PC-9 (cell line): Measurements from ENCODE around the gene RAPSN. TPM values are rescaled to one million over a fixed set of nuclear protein-coding genes. Genes with fewer than 3 reads are reported as not detected.

Source experiments
- BruUV-seq: library from RNA; stranded (reverse); fragments of 400-500 nt; replicated peaks from 2 replicates; lab custom pipeline; 2021; lab: Mats Ljungman, UMichigan
- CTCF ChIA-PET: fragments of 300-600 bp; sonication (Branson Sonifier 250); formaldehyde crosslinking; loops from one replicate; lab custom pipeline; 2022; ENCODE audit warnings: antibody characterized with exemption; lab: Charles Lee
- POLR2A ChIA-PET: fragments of 300-600 bp; sonication (Branson Sonifier 250); formaldehyde crosslinking; loops from one replicate; lab custom pipeline; 2022; ENCODE audit warnings: antibody characterized with exemption; ENCODE audit not compliant: unreplicated experiment; lab: Charles Lee
- DNase-seq, 2 experiments: peaks; one replicate each; pipeline versions ENCODE4 v3.0.0 to v3.0.0-alpha.2; 2015 to 2022; ENCODE audit warnings: mixed read lengths in 1 of 2
- H2AFZ ChIP-seq: fragments of 200-600 bp; sonication (generic); 2 replicates; pipeline ENCODE4 v1.8.1; 2017; ENCODE audit warnings: antibody characterized with exemption
- H3F3A ChIP-seq: fragments of 200-600 bp; sonication (generic); 2 replicates; pipeline ENCODE4 v1.8.1; 2017; ENCODE audit warnings: antibody characterized with exemption, mild to moderate bottlenecking, low read depth; ENCODE audit not compliant: insufficient read depth
- H3K27ac ChIP-seq: fragments of 200-600 bp; sonication (generic); 2 replicates; pipeline ENCODE4 v1.6.1; 2016; ENCODE audit warnings: mixed run types
- H3K27me3 ChIP-seq: fragments of 200-600 bp; sonication (generic); 2 replicates; pipeline ENCODE4 v1.6.1; 2016; ENCODE audit warnings: low read depth, mixed run types; ENCODE audit not compliant: insufficient read depth
- H3K36me3 ChIP-seq: fragments of 200-600 bp; sonication (generic); 2 replicates; pipeline ENCODE4 v1.6.1; 2016; ENCODE audit warnings: low read depth, mixed run types
- H3K4me1 ChIP-seq: fragments of 200-600 bp; sonication (generic); replicated peaks from 2 replicates; pipeline ENCODE4 v1.6.1; 2016; ENCODE audit warnings: mixed run types; ENCODE audit not compliant: insufficient read depth
- H3K4me2 ChIP-seq: fragments of 200-600 bp; sonication (generic); 2 replicates; pipeline ENCODE4 v1.6.1; 2017; ENCODE audit warnings: mixed run types
- H3K4me3 ChIP-seq: fragments of 200-600 bp; sonication (generic); 2 replicates; pipeline ENCODE4 v1.6.1; 2016; ENCODE audit warnings: mixed run types
- H3K79me2 ChIP-seq: fragments of 200-600 bp; sonication (generic); 2 replicates; pipeline ENCODE4 v1.6.1; 2017; ENCODE audit warnings: low read depth, mixed run types
- H3K9me2 ChIP-seq: fragments of 200-600 bp; sonication (generic); 2 replicates; pipeline ENCODE4 v1.8.1; 2017; ENCODE audit warnings: mild to moderate bottlenecking; ENCODE audit not compliant: insufficient read depth
- H3K9me3 ChIP-seq: fragments of 200-600 bp; sonication (generic); 2 replicates; pipeline ENCODE4 v1.8.1; 2016; ENCODE audit warnings: low read depth; ENCODE audit not compliant: insufficient read depth
- H4K20me1 ChIP-seq: fragments of 200-600 bp; sonication (generic); 2 replicates; pipeline ENCODE4 v1.8.1; 2017; ENCODE audit not compliant: insufficient read depth
- EZH2 ChIP-seq: fragments of 200-600 bp; sonication (generic); IDR thresholded peaks from 2 replicates; pipeline ENCODE4 v1.8.0; 2017; ENCODE audit warnings: antibody characterized with exemption, low read depth
- intact Hi-C: fragments of 100-400 bp; cut with micrococcal nuclease; formaldehyde crosslinking; loops from one replicate; pipeline ENCODE4 v1.10.0; 2022; ENCODE audit not compliant: unreplicated experiment
- total RNA-seq: library from RNA; stranded (reverse); gene quantifications from 2 replicates; pipeline ENCODE4 v1.2.3, GENCODE V29; 2021
- TF ChIP-seq, protein P1 (sequence below): fragments of 200-600 bp; sonication (generic); conservative IDR thresholded peaks from 2 replicates; pipeline ENCODE4 v1.6.1; 2017; ENCODE audit warnings: mixed run types, antibody characterized with exemption, mild to moderate bottlenecking, moderate library complexity

Gene RAPSN
- total RNA-seq, 1 experiment from 2014 or later, result 7.3 TPM

- H2AFZ ChIP-seq, result no peak overlapping the region
- intact Hi-C loops, result no loop called here
- peaks cover 47% of the 10 kb centered on the region for H3K36me3 ChIP-seq
- no peak for DNase-seq
- peaks cover 25% of the 10 kb centered on the region for H4K20me1 ChIP-seq
- H3K4me3 ChIP-seq, result no peak overlapping the region
- ChIA-PET CTCF (interaction anchor here (0.7 kb wide), 1 partner anchor 44 kb away, joined by 4 read pairs; no protein-coding TSS in a partner anchor), POLR2A (interaction anchor here (0.6 kb wide), 2 partner anchors 21 to 35 kb away, joined by 3 to 4 read pairs; no protein-coding TSS in a partner anchor)
- H3K9me3 ChIP-seq, result no peaks in the 10 kb centered on the region
- H3K27ac ChIP-seq, result peak overlapping the region; percentile 6; the same call in 1 of the 2 replicates
- TF ChIP-seq, protein P1, sequence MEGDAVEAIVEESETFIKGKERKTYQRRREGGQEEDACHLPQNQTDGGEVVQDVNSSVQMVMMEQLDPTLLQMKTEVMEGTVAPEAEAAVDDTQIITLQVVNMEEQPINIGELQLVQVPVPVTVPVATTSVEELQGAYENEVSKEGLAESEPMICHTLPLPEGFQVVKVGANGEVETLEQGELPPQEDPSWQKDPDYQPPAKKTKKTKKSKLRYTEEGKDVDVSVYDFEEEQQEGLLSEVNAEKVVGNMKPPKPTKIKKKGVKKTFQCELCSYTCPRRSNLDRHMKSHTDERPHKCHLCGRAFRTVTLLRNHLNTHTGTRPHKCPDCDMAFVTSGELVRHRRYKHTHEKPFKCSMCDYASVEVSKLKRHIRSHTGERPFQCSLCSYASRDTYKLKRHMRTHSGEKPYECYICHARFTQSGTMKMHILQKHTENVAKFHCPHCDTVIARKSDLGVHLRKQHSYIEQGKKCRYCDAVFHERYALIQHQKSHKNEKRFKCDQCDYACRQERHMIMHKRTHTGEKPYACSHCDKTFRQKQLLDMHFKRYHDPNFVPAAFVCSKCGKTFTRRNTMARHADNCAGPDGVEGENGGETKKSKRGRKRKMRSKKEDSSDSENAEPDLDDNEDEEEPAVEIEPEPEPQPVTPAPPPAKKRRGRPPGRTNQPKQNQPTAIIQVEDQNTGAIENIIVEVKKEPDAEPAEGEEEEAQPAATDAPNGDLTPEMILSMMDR, result no peak
- TF ChIP-seq EZH2, result no peak
- BruUV-seq, result no TSS peak
- no peaks in the 10 kb centered on the region for H3K27me3 ChIP-seq
- peaks cover 31% of the 10 kb centered on the region for H3K79me2 ChIP-seq
- no peaks in the 10 kb centered on the region for H3K9me2 ChIP-seq
- peaks cover 52% of the 10 kb centered on the region for H3F3A ChIP-seq
- H3K4me1 ChIP-seq, result no peaks in the 10 kb centered on the region
- no peak overlapping the region for H3K4me2 ChIP-seq
These were observed 39.9 kb upstream of the RAPSN start for GRCh38 chr11:47488674-47489394.

DNA sequence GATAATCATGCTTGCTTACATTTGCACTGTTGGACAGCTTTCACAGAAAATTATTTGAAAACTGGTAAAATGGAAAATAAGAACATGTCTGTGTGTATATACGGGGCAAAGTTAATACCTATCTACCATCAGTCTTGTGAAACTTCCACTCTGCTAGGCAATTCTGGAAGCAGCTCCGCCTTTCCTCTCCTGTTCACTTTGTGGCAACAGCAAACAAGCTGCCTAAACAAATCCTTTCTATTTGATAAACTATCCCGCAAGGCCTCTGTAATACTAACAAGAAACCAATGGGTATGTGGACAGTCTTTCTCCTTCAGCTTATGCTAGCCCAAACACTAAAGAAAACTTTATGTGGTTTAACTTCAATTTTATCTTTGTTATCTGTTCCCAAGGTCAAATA is 39.2 kb upstream of the RAPSN start:
- TF ChIP-seq, protein P1, result no peak
- TF ChIP-seq EZH2, result no peak
- Histone ChIP-seq H3K36me3 (peaks cover 50% of the 10 kb centered on the region), H3K9me3 (no peaks in the 10 kb centered on the region), H4K20me1 (peaks cover 25% of the 10 kb centered on the region), H3K4me2 (no peak overlapping the region), H3K4me3 (no peak overlapping the region), H3K27ac (no peak overlapping the region), H3K79me2 (peaks cover 24% of the 10 kb centered on the region), H3K27me3 (no peaks in the 10 kb centered on the region), H3K4me1 (no peaks in the 10 kb centered on the region), H2AFZ (no peak overlapping the region), H3F3A (peaks cover 54% of the 10 kb centered on the region), H3K9me2 (no peaks in the 10 kb centered on the region)
- POLR2A ChIA-PET, result no interaction called here
- intact Hi-C loops, result no loop called here
- no TSS peak for BruUV-seq
- no peak for DNase-seq
- CTCF ChIA-PET, result no interaction called here

DNA sequence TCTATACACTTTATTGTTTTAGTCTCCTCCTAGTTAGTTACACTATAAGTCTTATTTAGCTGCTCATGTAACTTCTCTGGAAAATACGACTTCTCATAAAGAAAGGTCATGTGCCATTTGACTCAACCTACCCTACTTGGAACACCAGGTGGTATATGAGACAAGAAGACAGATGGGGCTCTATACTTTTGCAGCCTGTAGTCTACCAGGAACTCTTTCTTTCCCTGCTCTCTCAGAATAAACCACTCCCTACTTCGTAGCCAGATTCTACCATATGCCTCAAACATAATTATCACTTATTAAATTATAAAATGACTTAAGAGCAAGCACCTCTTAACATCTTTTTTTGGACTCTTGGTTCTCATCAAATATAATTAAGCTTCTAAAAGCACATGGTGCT is 38.5 kb upstream of the RAPSN start:
- H4K20me1 ChIP-seq, result peaks cover 25% of the 10 kb centered on the region
- POLR2A ChIA-PET, result no interaction called here
- H3K27ac ChIP-seq, result no peak overlapping the region
- BruUV-seq, result no TSS peak
- H3K27me3 ChIP-seq, result no peaks in the 10 kb centered on the region
- CTCF ChIA-PET, result no interaction called here
- DNase-seq, result no peak
- H3K4me3 ChIP-seq, result no peak overlapping the region
- H3K9me2 ChIP-seq, result no peaks in the 10 kb centered on the region
- peaks cover 57% of the 10 kb centered on the region for H3F3A ChIP-seq
- H3K36me3 ChIP-seq, result peaks cover 57% of the 10 kb centered on the region
- H2AFZ ChIP-seq, result no peak overlapping the region
- TF ChIP-seq, protein P1, result no peak
- no peak for TF ChIP-seq EZH2
- intact Hi-C loops, result no loop called here
- H3K9me3 ChIP-seq, result no peaks in the 10 kb centered on the region
- no peak overlapping the region for H3K4me2 ChIP-seq
- no peaks in the 10 kb centered on the region for H3K4me1 ChIP-seq
- peaks cover 17% of the 10 kb centered on the region for H3K79me2 ChIP-seq
